HG03378 (cell line): ENCODE data around the gene VAT1L.
A peak's percentile ranks its signal among the peaks of the same experiment; 100 is the strongest.

Source experiments
- ATAC-seq: cut with Tn5 transposase; IDR thresholded peaks from one replicate; pipeline ENCODE4 v1.9.1; 2021; ENCODE audit warnings: mild to moderate bottlenecking, moderate library complexity; ENCODE audit not compliant: unreplicated experiment

VAT1L gene

DNA sequence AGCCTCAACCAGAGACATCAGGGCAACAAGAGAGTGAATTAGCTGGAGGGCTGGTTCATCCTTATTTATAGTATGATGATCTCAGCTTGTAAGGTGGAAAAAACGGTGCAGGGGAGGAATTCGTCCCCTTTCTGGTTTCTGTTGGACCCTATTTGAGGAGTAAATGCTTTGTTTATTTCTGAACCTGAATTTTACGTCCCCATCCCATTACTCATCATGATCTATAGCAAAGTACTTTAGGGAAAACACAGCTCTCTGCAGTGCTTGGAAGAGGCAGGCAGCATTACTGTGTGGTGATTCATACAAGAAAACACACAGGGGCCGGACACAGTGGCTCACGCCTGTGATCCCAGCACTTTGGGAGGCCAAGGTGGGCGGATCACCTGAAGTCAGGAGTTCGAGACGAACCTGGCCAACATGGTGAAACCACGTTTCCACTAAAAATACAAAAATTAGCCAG, 8.0 kb upstream of the VAT1L start:
- ATAC-seq: no peak

DNA sequence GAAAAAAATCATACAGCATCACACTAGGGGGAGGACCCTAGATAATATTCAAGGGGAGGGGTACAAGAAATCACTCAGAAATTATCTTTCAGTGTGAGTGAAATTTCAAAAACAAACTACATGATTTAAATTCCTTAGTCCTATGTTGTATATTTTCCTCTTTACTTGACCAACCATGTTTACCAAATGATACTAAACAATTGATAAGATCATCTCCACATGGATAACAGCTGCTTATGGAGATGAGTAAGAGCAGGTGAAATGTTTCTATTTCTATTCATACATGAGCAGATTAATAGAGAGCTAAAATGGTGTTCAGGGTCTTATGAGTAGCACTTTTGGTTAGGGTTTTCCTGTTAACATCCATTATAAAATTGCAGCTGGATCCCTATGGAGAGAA, 7.3 kb upstream of the VAT1L start:
- ATAC-seq: no peak

DNA sequence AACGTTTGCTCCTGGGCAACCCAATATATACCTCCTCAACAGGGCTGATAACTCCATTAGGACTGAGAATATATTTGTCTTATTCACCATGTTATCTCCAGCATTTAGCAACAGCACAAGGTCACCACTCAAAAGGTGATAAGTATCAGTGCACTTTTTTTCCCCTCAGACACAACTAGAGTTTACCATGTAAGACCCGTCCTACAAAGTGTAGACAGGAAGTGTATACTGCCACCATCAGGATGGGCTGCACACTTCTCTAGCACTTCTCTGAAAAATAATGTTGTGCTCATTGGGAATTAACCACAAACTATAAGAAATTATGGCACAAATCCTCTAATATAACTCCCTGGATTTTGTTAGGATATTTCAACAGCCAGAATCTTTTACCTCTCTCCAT, 5.7 kb upstream of the VAT1L start:
- ATAC-seq: no peak

DNA sequence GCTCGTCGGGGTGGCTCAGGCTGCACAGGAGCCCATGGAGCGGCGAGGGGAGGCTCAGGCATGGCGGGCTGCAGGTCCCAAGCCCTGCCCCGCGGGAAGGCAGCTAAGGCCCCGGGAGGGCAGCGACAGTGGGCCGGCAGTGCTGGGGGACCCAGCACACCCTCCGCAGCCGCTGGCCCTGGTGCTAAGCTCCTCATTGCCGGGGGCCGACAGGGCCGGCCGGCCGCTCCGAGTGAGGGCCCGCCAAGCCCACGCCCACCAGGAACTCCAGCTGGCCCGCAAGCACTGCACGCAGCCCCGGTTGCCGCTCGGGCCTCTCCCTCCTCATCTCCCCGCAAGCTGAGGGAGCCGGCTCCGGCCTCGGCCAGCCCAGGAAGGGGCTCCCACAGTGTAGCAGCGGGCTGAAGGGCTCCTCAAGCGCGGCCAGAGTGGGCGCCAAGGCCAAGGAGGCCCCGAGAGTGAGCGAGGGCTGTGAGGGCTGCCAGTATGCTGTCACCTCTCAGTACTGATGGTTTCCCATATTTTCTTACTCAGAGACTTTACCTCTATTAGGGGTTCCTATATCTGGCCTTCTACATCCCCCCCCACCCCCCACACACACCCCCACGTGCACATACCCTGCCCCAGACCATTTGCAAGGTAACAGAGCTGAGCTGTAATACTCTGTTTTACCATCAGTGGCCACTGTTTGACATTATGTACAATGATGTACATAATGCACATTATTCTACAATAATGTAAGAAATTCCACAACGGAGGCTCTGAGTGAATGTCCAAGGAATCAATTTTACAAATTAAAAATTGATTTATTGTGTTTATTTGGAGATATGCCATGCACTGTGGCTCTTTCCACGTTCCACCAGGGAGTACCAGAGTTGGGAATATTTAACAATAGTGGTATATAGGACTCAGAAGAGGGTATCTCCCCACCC, 3.7 kb upstream of the VAT1L start:
- ATAC-seq: no peak

DNA sequence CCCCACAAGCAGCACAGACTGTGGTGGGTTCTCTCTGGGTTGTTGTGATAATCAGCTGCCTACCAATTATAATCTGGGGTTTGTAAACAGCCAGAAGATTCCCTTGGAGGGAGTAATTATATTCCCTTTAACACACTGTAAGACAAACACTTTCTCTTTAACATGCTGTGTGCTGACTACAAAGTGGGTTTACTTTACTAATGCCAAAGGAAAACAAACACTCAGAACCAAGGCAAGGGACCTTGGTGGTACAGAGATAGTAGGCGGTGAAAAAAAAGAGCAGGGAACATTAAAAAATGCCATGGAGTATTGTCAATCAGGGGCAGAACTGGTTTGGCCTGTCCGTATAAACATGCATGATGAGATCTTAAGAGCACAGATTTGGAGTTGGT, 3.0 kb upstream of the VAT1L start:
- no peak for ATAC-seq

DNA sequence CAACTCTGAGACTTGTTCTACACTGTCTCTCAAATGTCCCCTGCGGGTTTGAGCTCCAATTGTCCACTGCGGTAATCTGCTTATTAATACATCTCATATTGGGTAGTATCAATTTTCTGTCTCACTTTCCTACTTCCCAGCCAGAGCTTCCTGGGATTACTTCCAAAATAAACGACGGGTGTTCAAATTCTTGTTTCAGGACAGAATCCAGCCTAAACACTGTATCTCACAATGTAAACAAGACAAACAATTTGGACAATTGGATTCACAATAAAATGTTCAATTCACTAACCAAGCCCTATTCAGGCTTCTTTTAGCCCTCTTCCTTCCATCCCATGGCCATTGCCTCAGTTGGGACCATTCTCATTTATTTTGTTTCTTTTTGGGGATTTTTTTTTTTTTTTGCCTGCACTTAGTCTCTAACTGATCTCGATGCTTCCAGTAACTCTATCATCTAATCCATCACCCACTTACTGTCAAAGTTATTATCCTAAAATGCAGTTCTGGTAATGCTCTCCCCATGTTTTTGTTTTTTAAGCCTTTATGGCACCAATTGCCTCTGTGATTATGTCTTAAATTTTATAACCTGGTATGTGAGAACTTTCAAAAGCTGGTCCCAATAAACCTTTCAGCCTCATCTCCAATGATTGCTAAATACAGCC, 2.0 kb upstream of the VAT1L start:
- ATAC-seq: no peak

DNA sequence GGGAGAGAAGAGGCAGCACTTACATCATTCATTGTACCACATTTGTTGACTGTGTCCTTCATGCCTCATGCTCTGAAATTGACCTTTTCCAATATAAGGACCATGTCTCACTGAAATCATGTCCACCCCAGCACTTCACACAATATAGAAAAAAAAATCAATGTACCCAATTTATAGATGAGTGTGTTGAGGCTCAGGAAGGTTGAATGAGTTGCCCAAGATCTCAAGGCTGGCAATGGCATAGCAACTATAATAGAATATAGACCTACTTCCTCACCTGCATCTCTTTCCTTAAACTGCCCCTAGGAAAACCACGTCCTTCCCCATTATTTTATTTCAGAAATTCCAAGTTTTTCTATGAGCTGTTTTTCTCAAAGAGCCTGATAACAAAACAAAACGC, 912 bp upstream of the VAT1L start:
- ATAC-seq: no peak

DNA sequence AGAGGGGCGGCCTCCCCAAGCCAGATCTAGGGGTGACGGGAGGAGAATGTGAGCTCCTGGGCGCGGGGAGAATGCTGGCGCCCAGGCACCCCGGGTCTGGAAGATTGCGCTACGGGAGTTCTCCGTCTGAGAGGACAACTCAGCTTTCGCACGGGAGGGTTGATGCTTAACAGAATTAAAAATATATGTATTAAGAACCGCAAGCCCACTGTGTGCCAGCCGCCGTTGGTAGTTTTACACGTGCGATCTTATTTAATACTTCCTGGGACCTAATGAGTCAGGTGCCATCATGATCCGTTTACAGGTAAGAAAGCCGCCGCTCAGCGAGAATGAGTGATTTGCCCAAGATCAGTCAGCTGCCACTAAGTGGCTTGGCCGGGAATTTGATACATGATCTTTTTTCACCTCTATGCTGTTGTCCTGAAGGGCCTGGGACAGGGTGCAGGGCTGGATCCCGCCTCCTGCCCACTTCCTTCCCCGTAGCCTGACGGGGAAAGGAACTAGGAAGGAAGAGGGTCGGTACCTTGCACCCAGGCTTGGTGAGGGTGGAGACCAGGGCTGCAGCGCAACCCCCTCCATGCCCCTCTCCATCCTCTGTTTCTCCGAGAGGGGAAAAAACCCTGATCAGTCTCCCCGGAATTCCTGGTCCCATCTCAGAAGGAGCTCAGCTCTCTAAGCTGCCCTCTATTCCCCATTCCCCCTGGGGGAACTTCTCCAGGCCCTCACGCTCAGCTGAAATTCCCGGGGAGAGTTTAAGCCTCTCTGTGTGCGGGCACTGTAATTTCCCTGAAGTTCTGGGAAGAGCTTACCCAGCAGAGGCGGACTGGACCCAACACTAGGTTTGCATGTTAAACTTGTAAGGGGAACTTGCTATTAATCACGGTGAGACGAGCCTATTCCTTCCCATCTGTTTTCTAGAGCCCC, 983 bp downstream of the VAT1L start:
- ATAC-seq: no peak

DNA sequence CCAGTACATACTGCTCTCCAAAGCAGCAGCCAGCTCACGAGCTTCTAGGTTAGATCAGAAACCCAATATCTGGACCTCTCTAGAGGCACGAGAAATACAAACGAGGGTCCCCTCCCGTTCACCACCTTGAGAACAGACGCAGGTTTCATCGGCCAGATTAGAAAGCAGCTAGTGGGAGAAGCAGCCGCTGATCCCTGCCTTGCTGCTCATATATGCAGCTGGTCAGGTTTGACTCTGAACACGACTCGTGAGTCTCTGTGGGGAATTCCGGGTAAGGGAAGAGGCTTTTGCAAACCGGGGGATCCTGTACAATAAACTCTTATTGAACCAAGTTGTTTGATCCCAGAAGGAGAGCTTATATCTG, 1.6 kb downstream of the VAT1L start:
- no peak for ATAC-seq

DNA sequence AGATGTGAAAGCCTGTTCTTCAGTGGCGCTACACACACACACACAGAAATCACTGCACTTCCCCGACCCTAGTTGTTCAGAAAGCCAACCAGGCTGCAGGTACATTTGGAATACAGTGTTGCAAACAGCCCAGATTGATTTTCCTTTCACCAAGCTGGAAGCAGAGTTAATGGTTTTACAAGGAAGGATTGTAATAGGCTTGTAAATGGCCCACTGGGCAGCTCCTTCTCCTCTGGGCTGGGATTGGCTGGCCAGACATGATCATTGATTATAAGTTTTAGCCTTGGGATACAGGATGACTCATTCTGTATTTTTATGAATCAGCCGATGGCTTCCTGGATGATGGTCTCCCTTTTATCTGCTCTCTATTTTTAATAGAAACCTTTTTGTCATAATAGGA, 2.5 kb downstream of the VAT1L start:
- ATAC-seq: no peak

DNA sequence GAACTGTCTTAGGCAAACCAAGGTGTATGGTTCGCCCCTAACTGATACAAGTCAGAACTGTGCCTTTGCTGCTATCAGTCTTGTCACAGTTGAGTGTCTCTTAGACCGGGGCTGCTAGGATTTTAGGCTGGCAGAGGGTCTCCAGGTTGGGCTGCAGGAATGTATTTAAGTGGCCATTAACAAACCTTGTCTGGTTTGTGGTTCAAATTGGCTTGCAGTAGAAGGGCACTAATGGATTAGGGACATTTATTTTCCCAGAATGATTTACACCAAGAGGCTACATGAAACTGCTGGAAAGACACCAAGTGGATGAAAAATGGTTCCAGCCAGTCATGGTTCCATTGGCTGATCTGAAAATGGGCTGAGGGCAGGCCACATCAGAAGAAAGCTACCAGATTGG, 5.1 kb downstream of the VAT1L start:
- no peak for ATAC-seq

DNA sequence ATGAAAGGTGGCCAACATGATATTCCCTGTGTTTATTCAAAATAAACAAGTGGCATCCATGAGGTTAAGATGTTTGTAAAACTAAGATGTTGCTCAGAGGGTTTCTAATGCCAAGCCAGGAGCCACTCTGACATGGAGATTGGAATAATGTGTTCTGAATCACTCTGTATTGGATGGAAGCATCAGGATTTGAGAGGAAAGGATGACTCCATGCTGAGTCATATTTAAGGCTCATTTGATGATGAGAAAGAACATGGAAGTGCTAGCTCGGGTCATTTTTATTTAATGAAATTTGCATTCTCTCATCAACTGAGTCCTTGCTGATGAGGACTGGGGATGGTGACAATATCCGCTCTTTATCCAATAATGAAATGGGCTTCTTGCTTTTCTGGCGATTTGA, 6.2 kb downstream of the VAT1L start:
- no peak for ATAC-seq

DNA sequence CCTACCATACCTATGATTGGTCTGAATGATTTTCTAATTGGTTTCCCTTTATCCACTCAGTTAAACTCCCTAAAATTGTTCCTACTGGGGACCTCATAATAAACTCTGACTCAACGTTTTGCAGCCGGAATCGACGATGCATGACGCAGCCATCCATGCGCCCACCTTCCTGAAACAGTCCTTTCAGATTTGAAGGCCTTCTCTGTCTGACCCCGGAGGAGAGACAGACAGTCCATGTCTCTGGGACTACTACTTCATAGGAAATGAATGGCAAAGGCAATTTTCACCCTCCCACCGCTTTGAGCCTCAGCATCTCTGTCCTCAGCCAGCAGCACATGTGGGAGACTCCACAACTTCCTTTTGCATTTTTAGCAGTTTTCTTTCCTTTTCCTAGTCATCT, 13.5 kb downstream of the VAT1L start:
- ATAC-seq: no peak

DNA sequence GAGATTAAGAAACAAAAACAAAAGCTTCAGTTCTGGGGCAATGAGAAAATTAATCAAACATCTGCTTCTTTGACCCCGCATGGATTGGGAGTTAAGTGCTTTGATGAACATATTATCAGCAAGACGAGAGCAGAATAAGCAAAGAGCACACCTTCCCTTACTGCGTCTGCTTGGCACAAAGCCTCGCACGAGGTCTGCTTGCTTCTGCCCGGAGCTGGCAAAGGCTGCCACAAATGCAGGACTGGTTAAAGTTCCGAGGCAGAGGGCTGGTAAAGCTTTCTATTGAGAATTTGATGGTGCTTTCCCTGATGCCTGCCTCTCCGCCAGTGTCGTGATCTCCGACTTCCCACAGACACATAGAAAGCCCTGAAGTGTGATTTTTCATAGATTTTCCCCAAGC, 17.0 kb downstream of the VAT1L start:
- ATAC-seq: no peak

DNA sequence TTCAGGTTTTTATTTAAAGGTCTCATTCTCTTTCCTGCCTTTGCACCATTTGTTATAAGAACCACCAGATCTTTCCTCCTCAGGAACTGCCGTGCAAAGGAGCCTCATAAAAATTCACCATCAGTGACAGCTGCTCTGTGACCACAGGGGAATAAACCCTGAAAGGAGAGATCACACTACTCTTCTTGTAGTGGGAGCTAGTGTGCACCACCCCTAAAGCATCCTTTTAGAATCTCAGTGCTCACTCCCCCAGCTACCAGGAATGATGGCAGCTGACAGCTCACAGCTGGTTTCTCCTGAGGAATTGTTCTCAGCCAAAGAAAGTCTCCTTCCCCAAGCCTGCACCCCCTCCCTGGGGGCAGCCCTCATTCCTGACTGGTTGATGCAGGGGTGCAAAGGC, 18.7 kb downstream of the VAT1L start:
- ATAC-seq: no peak

DNA sequence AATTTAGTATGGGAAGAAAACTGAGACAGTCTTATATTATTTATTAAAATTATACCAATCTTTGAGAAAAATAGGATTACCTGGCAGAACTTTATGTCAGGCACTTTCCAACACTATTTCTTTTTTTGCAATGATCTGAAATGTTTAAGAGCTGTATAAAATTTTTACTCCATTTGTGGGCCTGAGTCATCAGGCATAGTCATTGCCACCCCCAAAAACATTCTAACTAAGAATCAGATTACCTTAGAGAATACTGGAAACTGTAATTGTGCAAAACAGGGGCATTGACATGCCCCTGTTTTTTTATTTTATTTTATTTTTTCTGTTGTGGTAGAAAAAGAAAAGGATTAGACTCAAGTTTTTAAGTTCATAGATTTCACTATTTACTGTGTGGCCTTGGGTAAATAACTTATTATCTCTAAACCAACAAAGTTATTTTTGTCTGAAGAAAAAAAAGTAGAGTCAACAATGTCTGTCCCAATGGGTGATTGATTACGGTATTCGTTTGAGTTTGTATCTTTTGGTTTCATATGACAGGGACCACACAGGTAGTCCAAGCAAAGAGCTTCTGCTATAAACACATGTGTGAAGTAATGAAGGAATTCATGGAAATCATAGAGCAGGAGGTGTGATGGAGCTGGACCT, 24.6 kb downstream of the VAT1L start:
- ATAC-seq: no peak

DNA sequence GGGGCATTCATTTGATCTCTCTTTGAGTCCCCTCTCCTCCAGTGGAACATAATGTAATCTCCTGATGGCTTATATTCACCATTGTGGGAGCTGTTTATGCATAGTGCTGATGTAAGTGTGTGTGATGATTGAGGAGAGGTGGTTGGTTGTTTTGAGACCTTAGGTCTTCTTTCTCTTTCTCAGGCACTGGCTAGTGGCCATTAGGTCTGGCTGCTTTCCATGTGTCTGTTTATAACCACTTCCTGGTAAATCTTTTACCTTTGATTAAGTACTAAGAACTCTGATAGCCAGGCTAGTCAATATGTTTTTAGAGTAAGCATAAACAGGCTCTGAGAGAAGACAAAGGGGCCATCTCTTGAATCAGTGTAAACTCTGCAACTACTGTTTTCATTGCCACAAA, 27.9 kb downstream of the VAT1L start:
- ATAC-seq: peak; percentile 53

DNA sequence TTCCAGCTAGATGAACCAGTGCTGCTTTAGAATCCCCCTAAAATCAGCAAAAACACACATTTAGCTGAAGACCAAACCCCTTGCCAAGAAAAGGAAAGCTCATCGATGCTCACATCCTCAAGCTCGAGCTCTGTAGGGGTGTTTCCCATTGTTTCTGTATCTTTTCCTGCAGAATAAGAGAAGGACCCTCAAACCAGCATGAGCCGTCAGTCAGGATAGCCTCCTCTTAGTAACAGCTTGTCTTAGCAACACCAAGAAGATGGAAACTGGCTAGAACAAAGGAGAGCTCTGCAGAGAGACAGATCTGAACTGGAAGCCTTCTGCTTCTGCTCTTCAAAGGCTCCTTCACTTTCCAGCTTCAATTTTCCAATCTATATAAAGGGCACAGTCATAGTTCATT, 32.0 kb downstream of the VAT1L start:
- ATAC-seq: no peak

DNA sequence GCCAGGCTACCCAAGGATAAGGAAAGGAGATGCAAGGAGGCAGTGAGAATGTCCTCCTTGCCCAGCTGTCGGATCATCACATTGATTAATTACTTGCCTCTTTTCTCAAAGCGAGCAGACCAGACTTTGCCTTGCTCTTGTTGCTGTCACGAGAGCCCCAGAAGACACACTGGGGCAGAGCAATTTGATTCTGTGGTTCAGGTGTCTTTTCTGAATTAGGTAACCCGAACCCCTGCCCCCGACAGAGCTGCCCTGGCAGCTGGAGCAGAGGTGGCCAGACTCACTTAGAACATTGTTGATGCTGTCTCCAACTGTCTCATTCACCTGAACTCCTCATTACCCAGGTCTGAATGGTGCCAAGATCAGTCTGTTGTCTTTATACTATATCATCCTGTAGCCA, 34.3 kb downstream of the VAT1L start:
- no peak for ATAC-seq

DNA sequence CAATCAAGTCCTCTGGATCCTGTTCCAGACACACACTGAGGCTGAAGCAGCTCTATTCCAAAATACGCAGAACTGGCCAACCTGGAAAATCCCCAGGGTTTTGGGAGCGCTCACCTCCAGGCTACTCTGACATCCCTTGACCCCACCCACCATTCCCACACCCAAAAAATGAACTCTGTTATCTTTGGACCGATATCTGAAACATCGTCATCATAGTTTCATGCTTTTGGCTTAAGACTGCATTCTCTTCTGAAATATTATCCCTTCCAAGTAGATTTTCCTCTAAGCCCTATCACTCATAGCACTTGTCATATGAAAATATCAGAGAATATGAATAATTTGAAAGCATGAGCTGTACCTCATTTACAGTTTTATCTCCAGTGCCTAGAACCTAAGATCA, 34.7 kb downstream of the VAT1L start:
- no peak for ATAC-seq

DNA sequence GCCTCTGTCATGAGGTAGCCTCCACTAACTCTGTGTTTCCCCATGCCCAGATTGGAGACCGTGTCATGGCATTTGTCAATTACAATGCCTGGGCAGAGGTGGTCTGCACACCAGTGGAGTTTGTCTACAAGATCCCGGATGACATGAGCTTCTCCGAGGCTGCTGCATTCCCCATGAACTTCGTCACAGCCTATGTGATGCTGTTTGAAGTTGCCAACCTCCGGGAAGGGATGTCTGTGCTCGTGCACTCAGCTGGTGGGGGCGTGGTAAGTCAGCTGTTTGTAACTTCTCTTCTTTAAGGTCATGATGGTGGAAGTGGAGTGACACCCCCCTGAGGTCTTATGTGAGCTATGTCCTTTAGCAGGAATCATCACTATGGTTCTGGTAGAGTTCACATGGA, 36.8 kb downstream of the VAT1L start:
- no peak for ATAC-seq
